T-cell (primary cell): Measurements from ENCODE around the gene MAGEA4. TPM values are rescaled to one million over a fixed set of nuclear protein-coding genes. Genes with fewer than 3 reads are reported as not detected.
"Not testable (repeated sequence)": the region's sequence is repeated elsewhere in the genome, so short reads cannot be mapped to it uniquely, and the experiment has no call there.

Source experiments
- ATAC-seq, 4 experiments: fragments of 200-7000 bp in 3 of 4; fragments of 150-1000 bp in 1 of 4; cut with Tn5 transposase; replicated peaks in 1 of 4; 1 replicate in 3 of 4; 2 replicates in 1 of 4; pipeline ENCODE4 v1.10.0; 2021; ENCODE audit warnings: moderate library complexity in 3 of 4, mild to moderate bottlenecking in 2 of 4, moderate number of reproducible peaks in 1 of 4
- CTCF ChIA-PET, 2 donors: fragments of 300-600 bp; sonication (Branson Sonifier 250); formaldehyde crosslinking; loops; one replicate each; lab custom pipeline; 2022; ENCODE audit warnings: antibody characterized with exemption in 2 of 2; lab: Charles Lee
- POLR2A ChIA-PET, 2 donors: fragments of 300-600 bp; sonication (Branson Sonifier 250); formaldehyde crosslinking; loops; one replicate each; lab custom pipeline; 2022; ENCODE audit warnings: antibody characterized with exemption in 2 of 2; lab: Charles Lee
- DNase-seq, 35 experiments: peaks; one replicate each; pipeline versions ENCODE4 v3.0.0 to v3.0.0-alpha.2; 2013 to 2023
- H3K27ac ChIP-seq: one replicate; pipeline ENCODE4 v1.5.1; 2013; ENCODE audit warnings: low read length
- H3K27me3 ChIP-seq, 2 experiments: replicated peaks in 1 of 2; 1 replicate in 1 of 2; 2 replicates in 1 of 2; pipeline versions ENCODE4 v1.6.1 to v1.7.0; 2013; ENCODE audit warnings: low read length in 1 of 2, mixed read lengths in 1 of 2; ENCODE audit not compliant: control insufficient read depth in 2 of 2, insufficient read depth in 2 of 2; ENCODE audit errors: extremely low read depth in 1 of 2
- H3K36me3 ChIP-seq, 2 donors: 1 replicate in 1 of 2; 2 replicates in 1 of 2; pipeline versions ENCODE4 v1.6.1 to v1.7.0; 2013; ENCODE audit warnings: low read length in 1 of 2; ENCODE audit not compliant: control insufficient read depth in 2 of 2, insufficient read depth in 1 of 2; ENCODE audit errors: extremely low read depth in 1 of 2
- H3K4me1 ChIP-seq, 2 experiments: 1 replicate in 1 of 2; 2 replicates in 1 of 2; pipeline versions ENCODE4 v1.6.1 to v1.7.0; 2013; ENCODE audit warnings: low read length in 2 of 2, mixed read lengths in 1 of 2; ENCODE audit not compliant: insufficient read depth in 2 of 2, control insufficient read depth in 1 of 2; ENCODE audit errors: extremely low read depth in 1 of 2
- H3K4me3 ChIP-seq, 2 donors: 1 replicate in 1 of 2; 2 replicates in 1 of 2; pipeline versions ENCODE4 v1.5.1 to v1.7.0; 2013; ENCODE audit warnings: mild to moderate bottlenecking in 2 of 2, low read length in 1 of 2, moderate library complexity in 1 of 2; ENCODE audit not compliant: control insufficient read depth in 1 of 2; ENCODE audit errors: extremely low read depth in 1 of 2
- H3K9me3 ChIP-seq: 2 replicates; pipeline ENCODE4 v1.7.0; 2013
- H3K27ac Mint-ChIP-seq, 2 donors: one replicate each; pipeline ENCODE4 v1.8.0; 2020 to 2021; ENCODE audit warnings: mild to moderate bottlenecking in 2 of 2, mixed read lengths in 2 of 2
- H3K27me3 Mint-ChIP-seq, 2 donors: one replicate each; pipeline ENCODE4 v1.8.0; 2021 to 2022; ENCODE audit warnings: mixed read lengths in 2 of 2
- H3K36me3 Mint-ChIP-seq: one replicate; pipeline ENCODE4 v1.8.0; 2021; ENCODE audit warnings: mixed read lengths
- H3K4me1 Mint-ChIP-seq, 3 donors: one replicate each; pipeline ENCODE4 v1.8.0; 2020 to 2022; ENCODE audit warnings: mixed read lengths in 3 of 3, mild to moderate bottlenecking in 1 of 3
- H3K4me3 Mint-ChIP-seq, 3 donors: one replicate each; pipeline ENCODE4 v1.8.0; 2020 to 2022; ENCODE audit warnings: mild to moderate bottlenecking in 3 of 3, mixed read lengths in 3 of 3, moderate library complexity in 3 of 3
- H3K9me3 Mint-ChIP-seq, 3 donors: one replicate each; pipeline ENCODE4 v1.8.0; 2020 to 2022; ENCODE audit warnings: mixed read lengths in 3 of 3
- WGBS: methylation state at CpG from one replicate; pipeline ENCODE4 v1.1.5; 2013; ENCODE audit warnings: missing lambda C conversion rate; ENCODE audit not compliant: insufficient coverage; 5-methylcytosine and 5-hydroxymethylcytosine counted together
- total RNA-seq, 35 experiments: library from RNA in 6 of 35; stranded (reverse) in 6 of 35; fragments of 120-200 nt in 1 of 35; gene quantifications; one replicate each; pipeline versions ENCODE4 v1.2.1 to v1.2.4 and lab custom pipeline; 2013 to 2026

Gene MAGEA4
- total RNA-seq, 5 donors from 2014 or later (not counting 1 experiment from before 2014, with no cell fraction given) = not detected

DNA sequence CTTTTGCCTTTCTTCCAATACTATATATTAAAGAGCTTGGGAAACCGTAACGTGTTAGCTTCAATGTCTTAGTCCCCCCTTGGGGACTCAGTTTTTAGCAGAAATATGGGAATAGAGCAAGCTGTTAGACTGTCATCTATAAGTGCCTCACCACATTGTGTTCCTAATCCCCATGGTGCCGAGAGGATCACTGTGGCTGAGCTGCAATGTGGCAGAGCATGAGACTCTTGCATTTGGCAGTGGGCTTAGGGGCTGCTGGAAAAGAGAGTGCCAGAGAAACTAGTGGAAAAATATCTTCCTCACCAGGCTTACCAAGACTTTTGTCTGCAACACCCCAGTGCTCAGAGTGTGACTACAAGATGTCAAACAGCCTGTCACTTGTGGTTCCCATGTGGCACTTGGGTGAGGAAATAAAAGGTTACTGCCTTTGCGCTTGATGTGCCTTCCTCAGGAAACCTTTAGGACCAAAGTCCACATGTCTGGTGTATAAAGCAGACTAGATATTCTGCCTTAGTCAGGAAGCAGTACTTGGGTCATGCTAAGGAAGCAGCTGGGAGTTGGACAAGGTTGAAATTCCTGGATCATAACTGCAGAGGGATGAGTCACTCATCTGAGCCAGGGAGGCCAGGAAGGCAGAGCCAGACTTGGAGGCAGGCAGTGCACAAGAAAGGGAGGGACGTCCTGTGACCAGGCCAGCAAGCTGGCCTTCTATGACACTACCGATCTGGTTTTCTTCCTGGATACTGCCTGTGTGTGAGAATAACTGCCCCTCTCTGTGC, 9.7 kb upstream of the MAGEA4 start:
- H3K27me3 ChIP-seq = no peaks in the 10 kb centered on the region
- Mint-ChIP-seq H3K4me1 (no peaks in the 10 kb centered on the region), H3K27ac (no peak overlapping the region), H3K36me3 (no peaks in the 10 kb centered on the region), H3K27me3 (peaks cover 2 to 17% of the 10 kb centered on the region in 2 donors), H3K4me3 (no peak overlapping the region), H3K9me3 (no peaks in the 10 kb centered on the region)
- CTCF ChIA-PET = no interaction called here
- WGBS = no CpG with 5 or more reads among the region's 6 CpGs
- H3K36me3 ChIP-seq = no peaks in the 10 kb centered on the region
- POLR2A ChIA-PET = no interaction called here
- H3K9me3 ChIP-seq = no peaks in the 10 kb centered on the region
- ATAC-seq (no peak), DNase-seq (no peak)
- no peaks in the 10 kb centered on the region for H3K4me1 ChIP-seq
- no peak overlapping the region for H3K4me3 ChIP-seq
- H3K27ac ChIP-seq = no peak overlapping the region

- DNase-seq (no peak), ATAC-seq (no peak)
- Mint-ChIP-seq H3K9me3 (no peaks in the 10 kb centered on the region), H3K4me1 (no peaks in the 10 kb centered on the region), H3K4me3 (no peak overlapping the region), H3K27me3 (peaks cover 2 to 15% of the 10 kb centered on the region in 2 donors), H3K27ac (no peak overlapping the region), H3K36me3 (no peaks in the 10 kb centered on the region)
- Histone ChIP-seq H3K27me3 (no peaks in the 10 kb centered on the region), H3K4me1 (no peaks in the 10 kb centered on the region), H3K4me3 (no peak overlapping the region), H3K27ac (no peak overlapping the region), H3K36me3 (no peaks in the 10 kb centered on the region), H3K9me3 (no peaks in the 10 kb centered on the region)
- WGBS = no CpG with 5 or more reads among the region's 12 CpGs
- ChIA-PET POLR2A (no interaction called here), CTCF (no interaction called here)
Measured at GRCh38 chrX:151904989-151905388, 7.7 kb upstream of the MAGEA4 start.

DNA sequence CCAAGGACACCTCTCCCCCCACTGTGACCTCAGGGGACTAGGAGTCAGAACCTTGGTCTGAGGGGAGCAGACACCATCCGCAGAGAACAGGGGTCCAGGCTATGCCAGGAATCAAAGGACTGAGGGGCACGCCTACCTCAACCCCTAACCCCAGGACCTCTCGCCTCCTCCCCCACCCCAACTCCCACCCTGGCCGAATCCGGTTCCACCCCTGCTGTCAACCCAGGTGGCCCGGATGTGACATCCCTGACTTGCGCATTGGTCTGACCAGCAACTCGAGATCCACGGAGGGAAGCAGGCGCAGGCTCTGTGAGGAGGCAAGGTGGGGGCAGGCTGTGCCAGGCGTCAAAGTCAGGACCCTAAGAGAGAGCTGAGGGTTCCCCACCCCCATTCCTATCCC, 468 bp upstream of the MAGEA4 start:
- Mint-ChIP-seq H3K27ac (no peak overlapping the region), H3K4me3 (no peak overlapping the region), H3K27me3 (peaks cover 0 to 4% of the 10 kb centered on the region in 2 donors), H3K9me3 (no peaks in the 10 kb centered on the region), H3K36me3 (no peaks in the 10 kb centered on the region), H3K4me1 (no peaks in the 10 kb centered on the region)
- no CpG with 5 or more reads among the region's 11 CpGs for WGBS
- DNase-seq = no peak
- no peaks in the 10 kb centered on the region for H3K9me3 ChIP-seq
- no peak overlapping the region for H3K4me3 ChIP-seq
- H3K27ac ChIP-seq = no peak overlapping the region
- H3K27me3 ChIP-seq = no peaks in the 10 kb centered on the region
- CTCF ChIA-PET = no interaction called here
- H3K4me1 ChIP-seq = no peaks in the 10 kb centered on the region
- POLR2A ChIA-PET = no interaction called here
- H3K36me3 ChIP-seq = no peaks in the 10 kb centered on the region
- ATAC-seq = no peak

DNA sequence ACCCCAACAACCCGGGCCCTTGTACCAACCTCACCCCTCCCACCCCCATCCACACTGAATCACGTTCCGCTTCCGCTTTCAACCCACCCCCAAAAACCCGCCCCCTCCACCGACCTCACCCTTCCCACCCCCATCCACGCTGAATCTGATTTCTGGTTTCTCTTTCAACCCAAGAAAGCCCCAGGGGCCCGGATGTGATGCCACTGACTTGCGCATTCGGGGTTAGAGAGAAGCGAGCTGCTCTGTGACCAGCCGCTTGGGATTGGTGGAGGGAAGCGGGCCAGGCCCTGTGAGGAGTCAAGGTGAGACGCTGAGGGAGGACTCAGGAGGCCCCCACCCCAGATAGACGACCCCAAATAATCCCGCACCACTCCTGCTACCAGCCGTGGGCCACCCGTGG, 6.0 kb downstream of the MAGEA4 start:
- H3K4me3 ChIP-seq, H3K27ac Mint-ChIP-seq, H3K27me3 ChIP-seq, DNase-seq, H3K4me1 ChIP-seq, ATAC-seq, H3K9me3 ChIP-seq, H3K4me1 Mint-ChIP-seq, H3K36me3 Mint-ChIP-seq, H3K9me3 Mint-ChIP-seq, CTCF ChIA-PET, H3K36me3 ChIP-seq, H3K27me3 Mint-ChIP-seq, H3K27ac ChIP-seq, H3K4me3 Mint-ChIP-seq, POLR2A ChIA-PET: not testable (repeated sequence)
- no CpG with 5 or more reads among the region's 18 CpGs for WGBS

- Mint-ChIP-seq H3K27ac (no peak overlapping the region), H3K9me3 (no peaks in the 10 kb centered on the region), H3K27me3 (peaks cover 0 to 5% of the 10 kb centered on the region in 2 donors), H3K36me3 (no peaks in the 10 kb centered on the region), H3K4me1 (no peaks in the 10 kb centered on the region), H3K4me3 (no peak overlapping the region)
- ATAC-seq = no peak
- CTCF ChIA-PET = no interaction called here
- no peak overlapping the region for H3K27ac ChIP-seq
- DNase-seq = no peak
- POLR2A ChIA-PET = no interaction called here
- H3K36me3 ChIP-seq = no peaks in the 10 kb centered on the region
- no peak overlapping the region for H3K4me3 ChIP-seq
- H3K9me3 ChIP-seq = no peaks in the 10 kb centered on the region
- H3K4me1 ChIP-seq = no peaks in the 10 kb centered on the region
- WGBS = no CpG with 5 or more reads among the region's 11 CpGs
- no peaks in the 10 kb centered on the region for H3K27me3 ChIP-seq
Measured at GRCh38 chrX:151919610-151920009, 6.9 kb downstream of the MAGEA4 start.

DNA sequence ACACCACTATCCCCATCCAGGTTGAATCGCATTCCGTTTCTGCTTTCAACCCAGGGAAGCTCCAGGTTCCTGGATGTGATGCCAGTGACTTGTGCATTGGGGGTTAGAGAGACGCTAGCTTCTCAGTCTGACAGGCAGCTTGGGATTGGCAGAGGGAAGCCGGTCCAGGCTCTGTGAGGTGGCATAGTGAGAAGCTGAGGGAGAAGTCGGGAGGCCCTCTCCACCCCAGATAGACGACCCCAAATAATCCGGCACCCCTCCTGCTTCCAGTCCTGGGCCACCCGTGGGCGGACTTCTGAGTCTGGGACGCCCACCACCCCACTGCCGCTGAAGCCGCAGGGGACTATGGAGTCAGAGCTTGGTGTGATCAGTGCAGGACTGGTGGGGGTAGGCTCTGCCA, 7.4 kb downstream of the MAGEA4 start:
- Histone ChIP-seq H3K4me1 (no peaks in the 10 kb centered on the region), H3K36me3 (no peaks in the 10 kb centered on the region), H3K27me3 (no peaks in the 10 kb centered on the region), H3K9me3 (no peaks in the 10 kb centered on the region), H3K4me3 (no peak overlapping the region), H3K27ac (no peak overlapping the region)
- Mint-ChIP-seq H3K9me3 (no peaks in the 10 kb centered on the region), H3K4me1 (no peaks in the 10 kb centered on the region), H3K36me3 (no peaks in the 10 kb centered on the region), H3K4me3 (no peak overlapping the region), H3K27me3 (peaks cover 0 to 6% of the 10 kb centered on the region in 2 donors), H3K27ac (no peak overlapping the region)
- ChIA-PET POLR2A (no interaction called here), CTCF (no interaction called here)
- 100% methylated on average over 1 of the region's 12 CpGs for WGBS
- DNase-seq (no peak), ATAC-seq (no peak)
